ENCODE measurements around the gene GLRX3. TPM values are rescaled to one million over a fixed set of nuclear protein-coding genes. Genes with fewer than 3 reads are reported as not detected.

The GLRX3 gene
- total and polyA plus RNA-seq, 2 of the 13 experiments (the other 11 are each of a cell fraction or from before 2014, with no cell fraction given), result 91.4 to 135 TPM

- TF ChIP-seq ZBTB40 (IDR thresholded peaks at IDR 0.05) (no peak), ZBTB40 (CRISPR knock-in tag; IDR thresholded peaks at IDR 0.05) (no peak), ZNF879 (CRISPR knock-in tag; IDR thresholded peaks at IDR 0.05) (no peak), TCF7L2 (IDR thresholded peaks at IDR 0.05; ENCODE audit: low read depth, low read length) (no peak), ZNF318 (CRISPR knock-in tag; IDR thresholded peaks at IDR 0.05) (no peak), ARNTL (CRISPR knock-in tag; IDR thresholded peaks at IDR 0.05) (no peak), ZNF543 (CRISPR knock-in tag; IDR thresholded peaks at IDR 0.05) (no peak), AGO1 (IDR thresholded peaks at IDR 0.05; ENCODE audit: low read depth, low read length, poor library complexity, severe bottlenecking) (no peak), BATF2 (CRISPR knock-in tag; IDR thresholded peaks at IDR 0.05) (no peak), JUNB (CRISPR knock-in tag; IDR thresholded peaks at IDR 0.05; ENCODE audit: borderline replicate concordance) (no peak), GFI1 (CRISPR knock-in tag; IDR thresholded peaks at IDR 0.05; ENCODE audit: borderline replicate concordance) (no peak), ATF1 (CRISPR knock-in tag; IDR thresholded peaks at IDR 0.05) (no peak), SAP130 (CRISPR knock-in tag; IDR thresholded peaks at IDR 0.05; ENCODE audit: low read depth) (no peak)
These were observed 78.2 kb downstream of the GLRX3 start (continued) for GRCh38 chr10:130214431-130214830.

All from HepG2 (cell line).